ENCODE results near the gene SLIT3.

Gene SLIT3

GRCh38 chr5:168705321-168705720, 595.6 kb downstream of the SLIT3 start:
- no peak for TF ChIP-seq ARNTL (CRISPR knock-in tag; IDR thresholded peaks at IDR 0.05; ENCODE audit: borderline replicate concordance, low read depth)
- TF ChIP-seq GLIS3 (CRISPR knock-in tag; IDR thresholded peaks at IDR 0.05) = no peak
- TF ChIP-seq ESRRG (CRISPR knock-in tag; IDR thresholded peaks at IDR 0.05) = no peak
- no peak for TF ChIP-seq ZNF70 (CRISPR knock-in tag; IDR thresholded peaks at IDR 0.05)
- no peak for TF ChIP-seq POU6F1 (CRISPR knock-in tag; IDR thresholded peaks at IDR 0.05; ENCODE audit: borderline replicate concordance, low read depth)
- no peak for TF ChIP-seq ZC3H10 (CRISPR knock-in tag; IDR thresholded peaks at IDR 0.05)
- no peak for TF ChIP-seq CSDC2 (CRISPR knock-in tag; IDR thresholded peaks at IDR 0.05)
- TF ChIP-seq RARB (CRISPR knock-in tag; IDR thresholded peaks at IDR 0.05) = no peak
- TF ChIP-seq PPARA (CRISPR knock-in tag; IDR thresholded peaks at IDR 0.05; ENCODE audit: borderline replicate concordance) = no peak
- TF ChIP-seq TCF4 (CRISPR knock-in tag; IDR thresholded peaks at IDR 0.05; ENCODE audit: borderline replicate concordance) = no peak
- no peak for ATAC-seq

GRCh38 chr5:168702511-168702910, 598.4 kb downstream of the SLIT3 start:
- TF ChIP-seq ZC3H10 (CRISPR knock-in tag; IDR thresholded peaks at IDR 0.05) = no peak
- TF ChIP-seq ZNF8 (CRISPR knock-in tag; IDR thresholded peaks at IDR 0.05) = no peak
- no peak for TF ChIP-seq RARB (CRISPR knock-in tag; IDR thresholded peaks at IDR 0.05)
- no peak for ATAC-seq

GRCh38 chr5:168701641-168702040, 599.3 kb downstream of the SLIT3 start:
- no peak for ATAC-seq
- no peak for TF ChIP-seq ZNF70 (CRISPR knock-in tag; IDR thresholded peaks at IDR 0.05)
- no peak for TF ChIP-seq ZNF8 (CRISPR knock-in tag; IDR thresholded peaks at IDR 0.05)
- no peak for TF ChIP-seq OSR1 (CRISPR knock-in tag; IDR thresholded peaks at IDR 0.05)
- no peak for TF ChIP-seq ZC3H10 (CRISPR knock-in tag; IDR thresholded peaks at IDR 0.05)
- no peak for TF ChIP-seq CSRNP3 (CRISPR knock-in tag; IDR thresholded peaks at IDR 0.05)
- no peak for TF ChIP-seq PPARA (CRISPR knock-in tag; IDR thresholded peaks at IDR 0.05; ENCODE audit: borderline replicate concordance)
- TF ChIP-seq TSHZ2 (CRISPR knock-in tag; IDR thresholded peaks at IDR 0.05) = no peak
- no peak for TF ChIP-seq TCF4 (CRISPR knock-in tag; IDR thresholded peaks at IDR 0.05; ENCODE audit: borderline replicate concordance)
- no peak for TF ChIP-seq PATZ1 (CRISPR knock-in tag; IDR thresholded peaks at IDR 0.05; ENCODE audit: borderline replicate concordance)
- no peak for TF ChIP-seq ARNTL (CRISPR knock-in tag; IDR thresholded peaks at IDR 0.05; ENCODE audit: borderline replicate concordance, low read depth)
- TF ChIP-seq RARB (CRISPR knock-in tag; IDR thresholded peaks at IDR 0.05) = no peak
- TF ChIP-seq GLIS3 (CRISPR knock-in tag; IDR thresholded peaks at IDR 0.05) = no peak
- TF ChIP-seq CREB5 (CRISPR knock-in tag; IDR thresholded peaks at IDR 0.05; ENCODE audit: low read depth) = no peak
- TF ChIP-seq ZNF565 (CRISPR knock-in tag; conservative IDR thresholded peaks at IDR 0.05; ENCODE audit: low read depth) = no peak
- no peak for TF ChIP-seq ZFP30 (CRISPR knock-in tag; IDR thresholded peaks at IDR 0.05)

- no peak for ATAC-seq
Measured at GRCh38 chr5:168699002-168699401, 601.9 kb downstream of the SLIT3 start.

More at GRCh38 chr5:168699002-168699401, 601.9 kb downstream of the SLIT3 start:
- TF ChIP-seq TSHZ2 (CRISPR knock-in tag; IDR thresholded peaks at IDR 0.05) = no peak

Measured in SK-N-SH treated with all-trans-retinoic acid at 6 μM for 48 hours (cell line).